Measurements from ENCODE around the gene MGAT4C. TPM values are rescaled to one million over a fixed set of nuclear protein-coding genes. Genes with fewer than 3 reads are reported as not detected.
"Not testable (repeated sequence)": the region's sequence is repeated elsewhere in the genome, so short reads cannot be mapped to it uniquely, and the experiment has no call there.

The MGAT4C gene
- total RNA-seq (2022) (0.10 TPM in 1 of 2 replicates, not detected in the other), Bru-seq, nascent RNA (percentile 11 among the genes with signal in this experiment), BruChase-seq, experiment 1, labeled RNA remaining after a 6-hour chase (percentile 9 among the genes with signal in this experiment), BruChase-seq, experiment 2, labeled RNA remaining after a 2-hour chase (percentile 12 among the genes with signal in this experiment)
- long read RNA-seq: 0 reads

- CTCF ChIA-PET: no interaction called here
- H3K27ac Mint-ChIP-seq (ENCODE audit: low read depth, unreplicated experiment): no peak within 1 kb of the TSS
Measured at GRCh38 chr12:86256163-86256562, at the start of gene MGAT4C. Gene MGAT4C (minus strand): TSS chr12:86256391.

GRCh38 chr12:86296396-86296795 is 40.2 kb upstream of the MGAT4C start:
- BruUV-seq (replicated peaks); H3K9me3 Mint-ChIP-seq (ENCODE audit: unreplicated experiment); H3K36me3 Mint-ChIP-seq (ENCODE audit: insufficient read depth, unreplicated experiment); H3K4me3 Mint-ChIP-seq (ENCODE audit: unreplicated experiment); intact Hi-C loops (cut with micrococcal nuclease); H3K4me1 Mint-ChIP-seq (ENCODE audit: insufficient read depth, unreplicated experiment); CTCF ChIA-PET; POLR2A ChIA-PET; H3K27me3 Mint-ChIP-seq (ENCODE audit: insufficient read depth, unreplicated experiment); H3K27ac Mint-ChIP-seq (ENCODE audit: low read depth, unreplicated experiment); DNase-seq (ENCODE audit: unreplicated experiment): not testable (repeated sequence)

More at GRCh38 chr12:86256163-86256562, at the start of gene MGAT4C:
- no peak for DNase-seq (ENCODE audit: unreplicated experiment)
- no TSS peak for BruUV-seq (replicated peaks)
- Mint-ChIP-seq H3K36me3 (ENCODE audit: insufficient read depth, unreplicated experiment) (no peaks in the 10 kb centered on the region), H3K4me1 (ENCODE audit: insufficient read depth, unreplicated experiment) (no peaks in the 10 kb centered on the region), H3K4me3 (ENCODE audit: unreplicated experiment) (no peak within 1 kb of the TSS), H3K9me3 (ENCODE audit: unreplicated experiment) (no peaks in the 10 kb centered on the region), H3K27me3 (ENCODE audit: insufficient read depth, unreplicated experiment) (no peaks in the 10 kb centered on the region)
- POLR2A ChIA-PET: no interaction called here
- TF ChIP-seq CTCF (IDR thresholded peaks at IDR 0.05; ENCODE audit: unreplicated experiment): no peak
- intact Hi-C loops (cut with micrococcal nuclease): no loop called here

- POLR2A ChIA-PET: no interaction called here
- Mint-ChIP-seq H3K27ac (ENCODE audit: low read depth, unreplicated experiment) (no peak overlapping the region), H3K4me1 (ENCODE audit: insufficient read depth, unreplicated experiment) (peaks cover 5% of the 10 kb centered on the region), H3K4me3 (ENCODE audit: unreplicated experiment) (no peak overlapping the region), H3K36me3 (ENCODE audit: insufficient read depth, unreplicated experiment) (no peaks in the 10 kb centered on the region), H3K9me3 (ENCODE audit: unreplicated experiment) (peaks cover 18% of the 10 kb centered on the region), H3K27me3 (ENCODE audit: insufficient read depth, unreplicated experiment) (no peaks in the 10 kb centered on the region)
- TF ChIP-seq CTCF (IDR thresholded peaks at IDR 0.05; ENCODE audit: unreplicated experiment): no peak
- BruUV-seq (replicated peaks): no TSS peak
- no peak for DNase-seq (ENCODE audit: unreplicated experiment)
- intact Hi-C loops (cut with micrococcal nuclease): no loop called here
- CTCF ChIA-PET: interaction anchor here (0.6 to 0.7 kb wide), 6 partner anchors 15 to 1215 kb away, joined by 3 to 5 read pairs (median 4); no protein-coding TSS in a partner anchor
Measured at GRCh38 chr12:86293682-86294240, 37.6 kb upstream of the MGAT4C start.

- Mint-ChIP-seq H3K27me3 (ENCODE audit: insufficient read depth, unreplicated experiment) (no peaks in the 10 kb centered on the region), H3K36me3 (ENCODE audit: insufficient read depth, unreplicated experiment) (no peaks in the 10 kb centered on the region), H3K9me3 (ENCODE audit: unreplicated experiment) (peaks cover 18% of the 10 kb centered on the region), H3K4me3 (ENCODE audit: unreplicated experiment) (no peak overlapping the region), H3K27ac (ENCODE audit: low read depth, unreplicated experiment) (no peak overlapping the region), H3K4me1 (ENCODE audit: insufficient read depth, unreplicated experiment) (peaks cover 5% of the 10 kb centered on the region)
- no peak for TF ChIP-seq CTCF (IDR thresholded peaks at IDR 0.05; ENCODE audit: unreplicated experiment)
- intact Hi-C loops (cut with micrococcal nuclease): no loop called here
- CTCF ChIA-PET: no interaction called here
- POLR2A ChIA-PET: no interaction called here
- no TSS peak for BruUV-seq (replicated peaks)
- DNase-seq (ENCODE audit: unreplicated experiment): no peak
Measured at GRCh38 chr12:86292480-86292879, 36.3 kb upstream of the MGAT4C start.

Measured in MCF 10A (cell line).